Uterus (tissue), 2 donors: ENCODE data around the gene PPID.
"Not testable (repeated sequence)": the region's sequence is repeated elsewhere in the genome, so short reads cannot be mapped to it uniquely, and the experiment has no call there.

Source experiments
- POLR2A ChIP-seq, 2 donors: fragments of 450-650 bp; IDR thresholded peaks; one replicate each; pipeline ENCODE4 v1.6.1; 2016; ENCODE audit warnings: antibody characterized with exemption in 2 of 2, mild to moderate bottlenecking in 1 of 2, moderate library complexity in 1 of 2
- TF ChIP-seq, protein P1 (sequence below), 4 experiments: fragments of 200-600 bp in 2 of 4; fragments of 450-650 bp in 2 of 4; sonication (generic) in 2 of 4; IDR thresholded peaks; one replicate each; pipeline ENCODE4 v1.5.1; 2016 to 2019; ENCODE audit warnings: antibody characterized with exemption in 4 of 4, mild to moderate bottlenecking in 2 of 4, moderate library complexity in 1 of 4

DNA sequence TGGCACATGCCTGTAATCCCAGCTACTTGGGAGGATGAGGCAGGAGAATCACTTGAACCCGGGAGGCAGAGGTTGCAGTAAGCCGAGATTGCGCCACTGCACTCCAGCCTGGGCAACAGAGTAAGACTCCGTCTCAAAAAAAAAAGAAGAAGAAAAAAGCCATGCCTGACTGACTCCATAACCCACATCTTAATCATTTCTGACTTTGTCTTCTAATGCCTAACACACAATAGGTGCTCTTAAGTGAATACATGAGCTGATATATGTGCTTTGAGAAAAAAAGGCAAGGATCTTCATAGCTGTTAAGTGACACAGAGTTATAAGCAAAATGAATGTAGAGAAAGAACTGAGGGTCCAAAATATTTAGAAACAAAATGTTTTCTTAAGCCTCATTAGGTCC, 10.6 kb downstream of the PPID start:
- TF ChIP-seq, protein P1, sequence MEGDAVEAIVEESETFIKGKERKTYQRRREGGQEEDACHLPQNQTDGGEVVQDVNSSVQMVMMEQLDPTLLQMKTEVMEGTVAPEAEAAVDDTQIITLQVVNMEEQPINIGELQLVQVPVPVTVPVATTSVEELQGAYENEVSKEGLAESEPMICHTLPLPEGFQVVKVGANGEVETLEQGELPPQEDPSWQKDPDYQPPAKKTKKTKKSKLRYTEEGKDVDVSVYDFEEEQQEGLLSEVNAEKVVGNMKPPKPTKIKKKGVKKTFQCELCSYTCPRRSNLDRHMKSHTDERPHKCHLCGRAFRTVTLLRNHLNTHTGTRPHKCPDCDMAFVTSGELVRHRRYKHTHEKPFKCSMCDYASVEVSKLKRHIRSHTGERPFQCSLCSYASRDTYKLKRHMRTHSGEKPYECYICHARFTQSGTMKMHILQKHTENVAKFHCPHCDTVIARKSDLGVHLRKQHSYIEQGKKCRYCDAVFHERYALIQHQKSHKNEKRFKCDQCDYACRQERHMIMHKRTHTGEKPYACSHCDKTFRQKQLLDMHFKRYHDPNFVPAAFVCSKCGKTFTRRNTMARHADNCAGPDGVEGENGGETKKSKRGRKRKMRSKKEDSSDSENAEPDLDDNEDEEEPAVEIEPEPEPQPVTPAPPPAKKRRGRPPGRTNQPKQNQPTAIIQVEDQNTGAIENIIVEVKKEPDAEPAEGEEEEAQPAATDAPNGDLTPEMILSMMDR (IDR thresholded peaks at IDR 0.05) = not testable (repeated sequence)
- TF ChIP-seq POLR2A (IDR thresholded peaks at IDR 0.05) = not testable (repeated sequence)
